Adrenal gland (tissue), 12 donors: Measurements from ENCODE around the gene PAQR6. TPM values are rescaled to one million over a fixed set of nuclear protein-coding genes. Genes with fewer than 3 reads are reported as not detected.

Experiments
- DNase-seq, 7 donors: peaks; one replicate each; pipeline ENCODE4 v3.0.0-alpha.2; 2019 to 2020
- H3K27ac ChIP-seq, 5 donors: fragments of 200-600 bp; sonication (generic) in 4 of 5; 1 replicate in 3 of 5; 2 replicates in 2 of 5; pipeline versions ENCODE4 v1.5.1 to v1.8.0; 2016 to 2020; ENCODE audit warnings: mild to moderate bottlenecking in 1 of 5
- H3K27me3 ChIP-seq: fragments of 200-600 bp; 2 replicates; pipeline ENCODE4 v1.8.0; 2021
- H3K36me3 ChIP-seq, 2 donors: fragments of 200-600 bp; replicated peaks in 1 of 2; 1 replicate in 1 of 2; 2 replicates in 1 of 2; pipeline versions ENCODE4 v1.5.1 to v1.8.0; 2018 to 2022
- H3K4me1 ChIP-seq, 2 donors: fragments of 200-600 bp; replicated peaks in 1 of 2; 1 replicate in 1 of 2; 2 replicates in 1 of 2; pipeline versions ENCODE4 v1.5.1 to v1.8.0; 2018 to 2021
- H3K4me3 ChIP-seq, 4 donors: fragments of 200-600 bp; sonication (generic) in 3 of 4; one replicate each; pipeline ENCODE4 v1.5.1; 2016 to 2018
- H3K9me3 ChIP-seq, 3 donors: fragments of 200-600 bp; sonication (generic) in 1 of 3; replicated peaks in 1 of 3; 1 replicate in 2 of 3; 2 replicates in 1 of 3; pipeline versions ENCODE4 v1.5.1 to v1.8.0; 2016 to 2021
- CTCF ChIP-seq, 6 experiments: fragments of 450-650 bp in 4 of 6; fragments of 200-600 bp in 2 of 6; sonication (generic) in 1 of 6; IDR thresholded peaks; 1 replicate in 5 of 6; 2 replicates in 1 of 6; pipeline versions ENCODE4 v1.5.1 to v1.8.0; 2016 to 2021; ENCODE audit warnings: antibody characterized with exemption in 6 of 6, mild to moderate bottlenecking in 2 of 6, moderate library complexity in 1 of 6
- POLR2A ChIP-seq, 2 donors: fragments of 450-650 bp; IDR thresholded peaks; one replicate each; pipeline ENCODE4 v1.6.1; 2017; ENCODE audit warnings: antibody characterized with exemption in 2 of 2, mild to moderate bottlenecking in 2 of 2, moderate library complexity in 1 of 2
- WGBS, 4 donors: extraction: QIAGEN DNeasy Blood & Tissue Kit in 2 of 4; methylation state at CpG; one replicate each; pipeline versions ENCODE4 v1.1.5 to v1.1.7; 2013 to 2017; 5-methylcytosine and 5-hydroxymethylcytosine counted together
- intact Hi-C, 2 donors: fragments of 100-400 bp; cut with DNase I; formaldehyde crosslinking; loops; one replicate each; pipeline versions ENCODE4 v1.14.1 to v1.15.0; 2022 to 2023
- polyA plus RNA-seq, 3 donors: library from polyadenylated mRNA; stranded (reverse); fragments of 200-250 nt in 2 of 3; fragments of 350-450 nt in 1 of 3; fragmentation: Illumina TruSeq in 1 of 3; extraction: RNeasy Lipid Tissue Mini Kit (QIAGEN cat#74804) in 1 of 3; gene quantifications; one replicate each; pipeline ENCODE4 v1.2.3, GENCODE V29; 2013 to 2014
- total RNA-seq, 9 donors: library from RNA; depleted of rRNA in 4 of 9; stranded (reverse); fragments of >200 nt in 4 of 9; fragments of 120-200 nt in 1 of 9; fragmentation: NEBNext Ultra II Directional in 1 of 9; extraction: Animal tissue kit (Norgen Biotek cat#: 25700) in 1 of 9; gene quantifications; one replicate each; pipeline versions ENCODE4 v1.1.0 to v1.2.4, GENCODE V29; 2013 to 2023
- donor health status: healthy with polysubstance abuse.
- donor health status: Bipolar disorder and iron deficiency.
- donor health status: DM: yes; HTN: yes; CAD: no.
- donor health status: DM: no; HTN: no; CAD: no.
- donor health status: DM: no; HTN: no; CAD: no.
- donor health status: DM: yes; HTN: yes; CAD: no.

The PAQR6 gene
- total and polyA plus RNA-seq, 12 donors = 0.53 to 13.8 (median 1.3) TPM; not detected in 2

GRCh38 chr1:156284757-156285156 lies 36.9 kb upstream of the PAQR6 start:
- intact Hi-C loops = no loop called here
- no peak for TF ChIP-seq POLR2A (IDR thresholded peaks at IDR 0.05)
- TF ChIP-seq CTCF (IDR thresholded peaks at IDR 0.05) = no peak
- no peaks in the 10 kb centered on the region for H3K9me3 ChIP-seq
- no peak overlapping the region for H3K27ac ChIP-seq
- WGBS, 4 donors = 53 to 78% (median 72%) methylated on average over 4 of the region's 4 CpGs
- H3K4me1 ChIP-seq = peaks cover 16 to 26% of the 10 kb centered on the region in 2 donors
- peaks cover 0 to 4% of the 10 kb centered on the region in 2 donors for H3K36me3 ChIP-seq
- DNase-seq = no peak
- H3K4me3 ChIP-seq = no peak overlapping the region
- no peaks in the 10 kb centered on the region for H3K27me3 ChIP-seq

GRCh38 chr1:156284112-156284511 lies 36.3 kb upstream of the PAQR6 start, which contains the start of gene TMEM79:
TMEM79 (plus strand) TSS chr1:156284325; CDS start chr1:156285227, 902 bp downstream.
- intact Hi-C loops = no loop called here
- Histone ChIP-seq H3K27ac (peak within 1 kb of the TSS in 3 of 5 donors; percentile 82 to 90 (median 86)), H3K4me1 (peaks cover 16 to 26% of the 10 kb centered on the region in 2 donors), H3K9me3 (no peaks in the 10 kb centered on the region), H3K4me3 (peak within 1 kb of the TSS in 3 of 4 donors; percentile 53 to 79 (median 78)), H3K27me3 (no peaks in the 10 kb centered on the region), H3K36me3 (no peaks in the 10 kb centered on the region)
- DNase-seq = no peak
- 88 to 92% (median 91%) methylated on average over 7 of the region's 7 CpGs for WGBS, 4 donors
- TF ChIP-seq CTCF (IDR thresholded peaks at IDR 0.05) = no peak
- TF ChIP-seq POLR2A (IDR thresholded peaks at IDR 0.05) = no peak

- 88 to 100% (median 94%) methylated on average over 1 of the region's 1 CpG for WGBS, 4 donors
- Histone ChIP-seq H3K27ac (peak overlapping the region in 1 of 5 donors; percentile 90), H3K9me3 (no peaks in the 10 kb centered on the region), H3K27me3 (no peaks in the 10 kb centered on the region), H3K36me3 (peaks cover 0 to 3% of the 10 kb centered on the region in 2 donors), H3K4me3 (peak overlapping the region in 3 of 4 donors; percentile 53 to 79 (median 78)), H3K4me1 (peaks cover 16 to 26% of the 10 kb centered on the region in 2 donors)
- DNase-seq = no peak
- intact Hi-C loops = no loop called here
- no peak for TF ChIP-seq CTCF (IDR thresholded peaks at IDR 0.05)
- no peak for TF ChIP-seq POLR2A (IDR thresholded peaks at IDR 0.05)
Measured at GRCh38 chr1:156283521-156283920, 35.7 kb upstream of the PAQR6 start.

- intact Hi-C loops = no loop called here
- peaks cover 16 to 26% of the 10 kb centered on the region in 2 donors for H3K4me1 ChIP-seq
- WGBS, 4 donors = 0 to 2% (median 1%) methylated on average over 10 to 50 of the region's 50 CpGs
- peak within 1 kb of the TSS in 3 of 4 donors; percentile 71 to 79 (median 78) for H3K4me3 ChIP-seq
- TF ChIP-seq POLR2A (IDR thresholded peaks at IDR 0.05) (peak; percentile 88 to 90), CTCF (IDR thresholded peaks at IDR 0.05) (no peak)
- H3K27me3 ChIP-seq = no peaks in the 10 kb centered on the region
- DNase-seq = peak; percentile 97 to 99 (median 98)
- H3K9me3 ChIP-seq = no peaks in the 10 kb centered on the region
- peaks cover 0 to 12% of the 10 kb centered on the region in 2 donors for H3K36me3 ChIP-seq
- H3K27ac ChIP-seq = peak within 1 kb of the TSS in 4 of 5 donors; percentile 68 to 90 (median 84)
Measured at GRCh38 chr1:156282479-156283222, 34.8 kb upstream of the PAQR6 start, which contains the start of gene SMG5. SMG5 (minus strand) TSS chr1:156282825; CDS start chr1:156282680, 145 bp downstream.
